Skeletal muscle tissue (tissue), 4 donors: ENCODE measurements around the gene CD1C. TPM values are rescaled to one million over a fixed set of nuclear protein-coding genes. Genes with fewer than 3 reads are reported as not detected.

Experiments
- H3K27ac ChIP-seq: one replicate; pipeline ENCODE4 v1.7.0; 2013; ENCODE audit warnings: mild to moderate bottlenecking, low read depth, low read length, inconsistent platforms
- H3K27me3 ChIP-seq, 3 donors: one replicate each; pipeline ENCODE4 v1.7.0; 2013; ENCODE audit warnings: low read length in 3 of 3; ENCODE audit not compliant: control insufficient read depth in 3 of 3, insufficient read depth in 3 of 3
- H3K36me3 ChIP-seq, 3 donors: one replicate each; pipeline ENCODE4 v1.7.0; 2013; ENCODE audit warnings: low read length in 3 of 3; ENCODE audit not compliant: control insufficient read depth in 3 of 3, insufficient read depth in 3 of 3
- H3K4me1 ChIP-seq, 3 donors: one replicate each; pipeline ENCODE4 v1.7.0; 2013; ENCODE audit warnings: low read length in 3 of 3, mild to moderate bottlenecking in 3 of 3; ENCODE audit not compliant: control insufficient read depth in 3 of 3, insufficient read depth in 3 of 3
- H3K4me3 ChIP-seq, 3 donors: one replicate each; pipeline ENCODE4 v1.7.0; 2013; ENCODE audit warnings: low read length in 3 of 3
- H3K9ac ChIP-seq, 3 donors: one replicate each; pipeline ENCODE4 v1.7.0; 2013; ENCODE audit warnings: low read length in 3 of 3, mild to moderate bottlenecking in 3 of 3, moderate library complexity in 2 of 3, low read depth in 1 of 3
- H3K9me3 ChIP-seq, 3 donors: one replicate each; pipeline ENCODE4 v1.7.0; 2013; ENCODE audit warnings: low read length in 3 of 3; ENCODE audit not compliant: control insufficient read depth in 3 of 3
- total RNA-seq: library from RNA; depleted of rRNA; stranded (reverse); fragments of >200 nt; gene quantifications from one replicate; pipeline ENCODE4 v1.2.3, GENCODE V29; 2014
- donor health status: Osteomylitis.

The CD1C gene
- total RNA-seq, 1 donor from 2014 or later, result 2.1 TPM

- Histone ChIP-seq H3K27ac (no peak overlapping the region), H3K36me3 (no peaks in the 10 kb centered on the region), H3K9me3 (peaks cover 0 to 3% (median 0%) of the 10 kb centered on the region in 3 donors), H3K9ac (no peak overlapping the region), H3K4me1 (no peaks in the 10 kb centered on the region), H3K27me3 (no peaks in the 10 kb centered on the region), H3K4me3 (no peak overlapping the region)
Measured at GRCh38 chr1:158323866-158324265, 34.1 kb downstream of the CD1C start.

- Histone ChIP-seq H3K27ac (no peak overlapping the region), H3K9me3 (peaks cover 0 to 3% (median 0%) of the 10 kb centered on the region in 3 donors), H3K4me1 (no peaks in the 10 kb centered on the region), H3K27me3 (no peaks in the 10 kb centered on the region), H3K36me3 (no peaks in the 10 kb centered on the region), H3K9ac (no peak overlapping the region), H3K4me3 (no peak overlapping the region)
Measured at GRCh38 chr1:158324395-158324794, 34.7 kb downstream of the CD1C start.

DNA sequence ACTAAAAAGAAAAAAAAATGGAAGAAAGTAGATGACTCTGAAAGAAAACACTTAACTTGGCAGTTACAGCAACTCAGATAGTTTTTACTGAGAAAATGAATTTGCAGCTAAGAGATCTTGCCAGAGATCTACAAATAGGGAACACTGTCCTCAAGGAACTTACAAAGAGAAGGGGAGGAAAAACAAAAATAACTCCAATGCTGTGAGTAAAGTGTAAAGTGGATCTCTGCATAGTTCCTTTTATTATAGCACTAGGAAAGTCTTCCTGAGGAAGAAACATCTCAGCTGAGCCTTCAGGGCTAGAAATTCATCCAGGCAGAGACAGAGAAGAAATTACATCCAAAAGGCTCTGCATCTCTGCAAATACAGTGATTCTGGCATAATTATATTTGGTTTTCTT lies 37.8 kb downstream of the CD1C start:
- H3K4me1 ChIP-seq, result no peaks in the 10 kb centered on the region
- H3K4me3 ChIP-seq, result no peak overlapping the region
- H3K27ac ChIP-seq, result no peak overlapping the region
- H3K9ac ChIP-seq, result no peak overlapping the region
- H3K9me3 ChIP-seq, result peaks cover 0 to 3% (median 0%) of the 10 kb centered on the region in 3 donors
- H3K27me3 ChIP-seq, result no peaks in the 10 kb centered on the region
- no peaks in the 10 kb centered on the region for H3K36me3 ChIP-seq

DNA sequence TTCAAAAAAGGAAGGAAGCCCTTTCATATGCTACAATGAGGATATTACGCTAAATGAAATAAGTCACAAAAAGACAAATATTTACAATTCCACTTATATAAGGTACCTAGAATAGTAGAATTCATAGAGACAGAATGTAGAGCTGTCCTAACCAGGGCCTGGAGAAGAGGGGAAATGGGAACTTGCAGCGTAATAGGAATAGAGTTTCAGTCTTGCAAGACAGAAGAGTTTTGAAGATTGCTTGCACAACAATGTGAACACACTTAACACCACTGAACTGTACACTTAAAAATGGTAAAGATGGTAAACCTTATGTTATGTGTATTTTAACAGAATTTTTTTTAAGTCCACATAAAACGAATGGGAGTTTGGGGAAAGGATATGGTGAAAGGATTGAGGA lies 38.7 kb downstream of the CD1C start:
- H3K27me3 ChIP-seq, result no peaks in the 10 kb centered on the region
- H3K9me3 ChIP-seq, result peaks cover 0 to 2% (median 0%) of the 10 kb centered on the region in 3 donors
- no peak overlapping the region for H3K9ac ChIP-seq
- no peaks in the 10 kb centered on the region for H3K4me1 ChIP-seq
- H3K36me3 ChIP-seq, result no peaks in the 10 kb centered on the region
- no peak overlapping the region for H3K27ac ChIP-seq
- no peak overlapping the region for H3K4me3 ChIP-seq

DNA sequence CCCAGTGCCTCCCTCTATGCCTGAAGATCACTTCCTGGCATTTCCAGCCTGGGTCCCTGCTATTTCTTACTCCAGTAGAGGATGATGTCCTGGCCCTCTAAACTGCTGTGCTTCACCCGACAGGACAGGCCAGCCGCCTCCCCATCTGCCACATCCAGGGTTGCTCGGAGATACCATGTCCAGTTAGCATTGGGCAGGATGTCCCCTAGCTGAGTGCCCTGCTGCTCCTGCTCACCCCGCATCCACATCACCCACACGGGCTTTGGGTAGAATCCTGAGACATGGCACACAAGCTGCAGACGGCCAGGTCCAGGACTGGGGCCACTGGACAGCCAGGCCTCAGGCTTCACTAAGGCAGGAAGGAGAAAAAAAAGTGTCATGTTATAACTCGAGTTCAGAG lies 39.6 kb downstream of the CD1C start:
- no peaks in the 10 kb centered on the region for H3K36me3 ChIP-seq
- no peaks in the 10 kb centered on the region for H3K4me1 ChIP-seq
- H3K9ac ChIP-seq, result no peak overlapping the region
- H3K27me3 ChIP-seq, result no peaks in the 10 kb centered on the region
- H3K4me3 ChIP-seq, result no peak overlapping the region
- no peaks in the 10 kb centered on the region for H3K9me3 ChIP-seq
- H3K27ac ChIP-seq, result no peak overlapping the region

DNA sequence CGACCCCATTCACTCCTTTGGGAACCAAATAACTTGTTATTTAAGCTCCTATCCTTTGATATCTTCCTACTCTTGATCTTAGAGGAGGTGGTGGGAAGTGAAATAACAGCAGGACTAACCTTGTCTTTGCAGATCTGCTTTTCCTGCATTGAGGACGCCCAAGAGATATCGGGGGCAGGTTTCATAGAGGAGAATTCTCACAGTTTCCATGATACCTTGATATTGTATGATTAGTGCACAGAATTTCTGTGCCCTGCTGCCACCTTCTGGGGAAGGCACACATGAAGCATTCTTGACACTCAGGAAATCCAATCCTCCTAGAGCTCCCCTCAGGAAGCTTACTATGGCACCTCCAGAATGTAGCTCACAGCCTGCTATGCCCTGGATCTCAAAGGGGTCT lies 40.0 kb downstream of the CD1C start:
- H3K9me3 ChIP-seq, result no peaks in the 10 kb centered on the region
- H3K36me3 ChIP-seq, result no peaks in the 10 kb centered on the region
- no peaks in the 10 kb centered on the region for H3K27me3 ChIP-seq
- H3K9ac ChIP-seq, result no peak overlapping the region
- H3K4me1 ChIP-seq, result no peaks in the 10 kb centered on the region
- no peak overlapping the region for H3K4me3 ChIP-seq
- H3K27ac ChIP-seq, result no peak overlapping the region

DNA sequence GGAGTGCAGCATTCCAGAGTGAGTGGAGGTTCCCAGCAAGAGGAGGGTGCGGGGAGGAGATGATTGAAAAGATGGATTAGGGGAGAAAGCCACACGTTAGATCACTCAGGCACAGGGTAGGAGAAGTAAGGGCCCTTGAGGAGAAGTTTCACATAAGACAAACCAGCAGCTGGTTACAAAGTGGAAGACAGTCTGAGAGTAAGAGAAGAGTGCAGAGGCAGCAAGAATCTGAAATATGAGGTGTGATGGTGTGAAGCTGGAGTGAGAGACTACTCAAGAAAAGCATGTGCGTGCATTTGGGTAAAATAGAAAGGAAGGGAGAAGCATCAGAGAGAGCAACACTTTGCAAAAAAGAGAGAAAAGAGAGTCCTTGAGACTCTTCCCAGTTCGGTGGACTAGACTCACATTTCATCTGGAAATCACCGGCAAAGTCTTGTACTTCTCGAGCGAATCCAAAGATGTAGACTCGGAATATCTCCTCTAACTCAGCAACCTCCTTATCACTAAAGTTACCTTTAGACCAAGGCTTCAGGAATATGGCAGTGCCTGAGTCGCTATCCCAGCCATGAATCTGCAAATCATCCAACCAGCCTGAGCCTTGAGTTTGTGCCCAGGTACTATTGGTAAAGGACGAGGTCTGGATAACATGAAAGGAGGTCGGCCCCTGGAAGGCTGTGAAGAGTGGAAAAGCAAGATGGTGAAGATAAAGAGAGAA lies 40.8 kb downstream of the CD1C start:
- Histone ChIP-seq H3K4me3 (no peak overlapping the region), H3K27me3 (no peaks in the 10 kb centered on the region), H3K4me1 (no peaks in the 10 kb centered on the region), H3K36me3 (no peaks in the 10 kb centered on the region), H3K9me3 (no peaks in the 10 kb centered on the region), H3K9ac (no peak overlapping the region), H3K27ac (no peak overlapping the region)

GRCh38 chr1:158331106-158331425 lies 41.3 kb downstream of the CD1C start:
- Histone ChIP-seq H3K27ac (no peak overlapping the region), H3K9me3 (no peaks in the 10 kb centered on the region), H3K4me3 (no peak overlapping the region), H3K9ac (no peak overlapping the region), H3K4me1 (no peaks in the 10 kb centered on the region), H3K27me3 (no peaks in the 10 kb centered on the region), H3K36me3 (no peaks in the 10 kb centered on the region)

DNA sequence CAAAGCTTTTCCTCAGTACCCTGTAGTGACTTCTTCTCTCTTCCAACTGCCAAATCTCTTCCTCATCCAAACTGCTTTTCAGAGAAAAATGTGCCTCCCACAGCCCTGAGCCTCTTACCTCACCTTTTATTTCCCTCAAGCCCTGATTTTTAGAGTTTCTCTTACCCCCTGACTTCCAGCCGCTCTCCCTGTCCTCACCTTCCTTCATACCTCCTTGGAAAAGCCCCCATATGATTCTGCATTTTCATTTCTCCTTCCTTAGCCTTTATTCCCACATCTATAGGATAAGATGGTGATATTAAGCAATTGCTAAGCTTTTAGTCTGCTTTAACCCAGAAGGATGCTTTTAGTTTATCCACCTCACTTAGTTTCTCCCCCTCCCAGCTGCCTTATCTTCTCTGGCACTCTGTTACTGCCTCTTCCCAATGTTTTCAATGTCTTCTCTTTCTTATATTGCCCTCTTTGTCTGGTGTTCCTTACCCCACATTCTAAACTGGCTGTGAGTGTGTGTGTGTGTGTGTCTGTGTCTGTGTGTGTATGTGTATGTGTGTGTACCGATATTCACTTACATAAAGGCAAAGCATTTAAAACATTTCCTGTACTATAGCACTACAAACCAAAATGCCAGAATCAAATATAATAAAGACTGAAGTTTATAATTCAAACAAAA lies 41.9 kb downstream of the CD1C start, which contains the start of gene CD1B:
TSS of gene CD1B (minus strand) at position 51 of the 670 bp plus-strand sequence. CDS start 108 bp downstream, outside the sequence.
- H3K9ac ChIP-seq, result no peak within 1 kb of the TSS
- no peaks in the 10 kb centered on the region for H3K9me3 ChIP-seq
- H3K4me3 ChIP-seq, result no peak within 1 kb of the TSS
- H3K27ac ChIP-seq, result no peak within 1 kb of the TSS
- no peaks in the 10 kb centered on the region for H3K36me3 ChIP-seq
- H3K27me3 ChIP-seq, result no peaks in the 10 kb centered on the region
- no peaks in the 10 kb centered on the region for H3K4me1 ChIP-seq

DNA sequence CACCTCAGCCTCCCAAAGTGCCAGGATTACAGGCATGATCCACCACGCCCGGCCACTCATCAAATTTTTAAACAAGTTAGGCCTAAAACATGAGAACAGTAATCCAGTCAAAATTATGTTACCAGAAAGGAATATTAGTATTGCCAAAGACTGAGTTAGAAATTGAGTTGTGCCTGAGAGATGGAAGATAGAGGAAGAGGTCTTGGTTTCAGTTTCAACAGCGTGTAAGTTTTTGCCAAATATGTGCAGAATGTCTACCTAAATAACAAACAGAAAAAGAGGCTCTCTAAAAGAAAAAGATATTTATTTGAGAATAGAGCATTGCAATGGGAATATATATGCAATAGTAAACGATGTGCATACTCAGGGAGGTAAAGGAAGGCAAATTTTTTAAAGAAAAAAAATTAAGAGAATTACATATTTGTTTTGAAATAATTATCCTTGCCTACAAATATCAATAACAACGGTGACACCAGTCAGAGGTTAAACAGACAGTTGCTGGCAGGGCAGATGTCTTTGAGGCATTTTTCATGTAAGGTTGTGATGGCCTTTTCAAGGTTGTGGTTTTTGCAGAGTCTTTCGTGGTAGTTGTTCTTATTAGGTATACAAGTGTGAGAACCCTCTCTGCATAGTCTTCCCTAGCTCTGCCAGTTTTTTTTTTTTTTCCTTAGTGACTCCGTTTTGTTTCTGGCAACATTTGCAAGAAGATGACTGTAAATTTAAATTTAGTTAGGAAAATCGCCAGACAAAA lies 43.9 kb downstream of the CD1C start:
- Histone ChIP-seq H3K27ac (no peak overlapping the region), H3K27me3 (no peaks in the 10 kb centered on the region), H3K36me3 (no peaks in the 10 kb centered on the region), H3K4me3 (no peak overlapping the region), H3K9ac (no peak overlapping the region), H3K4me1 (no peaks in the 10 kb centered on the region), H3K9me3 (no peaks in the 10 kb centered on the region)
